ENCODE results near the gene SPIN2B. TPM values are rescaled to one million over a fixed set of nuclear protein-coding genes. Genes with fewer than 3 reads are reported as not detected.
"Not testable (repeated sequence)": the region's sequence is repeated elsewhere in the genome, so short reads cannot be mapped to it uniquely, and the experiment has no call there.

The SPIN2B gene
- total RNA-seq, 1 donor from 2014 or later = 4.2 TPM

- TF ChIP-seq CTCF (conservative IDR thresholded peaks at IDR 0.05; ENCODE audit: low read depth, low read length) = no peak
- DNase-seq (ENCODE audit: low read depth) = no peak
- H3K4me3 ChIP-seq (ENCODE audit: low read depth, low read length) = no peak overlapping the region
Observed at GRCh38 chrX:57104921-57105398, 16.4 kb downstream of the SPIN2B start.

GRCh38 chrX:57104406-57104805, 16.9 kb downstream of the SPIN2B start:
- no peak for DNase-seq (ENCODE audit: low read depth)
- no peak overlapping the region for H3K4me3 ChIP-seq (ENCODE audit: low read depth, low read length)
- TF ChIP-seq CTCF (conservative IDR thresholded peaks at IDR 0.05; ENCODE audit: low read depth, low read length) = no peak

- DNase-seq (ENCODE audit: low read depth) = no peak
- no peak overlapping the region for H3K4me3 ChIP-seq (ENCODE audit: low read depth, low read length)
- TF ChIP-seq CTCF (conservative IDR thresholded peaks at IDR 0.05; ENCODE audit: low read depth, low read length) = no peak
Observed at GRCh38 chrX:57103489-57103888, 17.9 kb downstream of the SPIN2B start.

GRCh38 chrX:57102918-57103317, 18.4 kb downstream of the SPIN2B start:
- not testable (repeated sequence) for H3K4me3 ChIP-seq (ENCODE audit: low read depth, low read length); DNase-seq (ENCODE audit: low read depth)

GRCh38 chrX:57083143-57083542, 38.2 kb downstream of the SPIN2B start:
- H3K4me3 ChIP-seq (ENCODE audit: low read depth, low read length) = no peak overlapping the region
- no peak for DNase-seq (ENCODE audit: low read depth)

GRCh38 chrX:57074458-57074857, 46.9 kb downstream of the SPIN2B start:
- no peak for TF ChIP-seq CTCF (conservative IDR thresholded peaks at IDR 0.05; ENCODE audit: low read depth, low read length)
- DNase-seq (ENCODE audit: low read depth) = no peak
- no peak overlapping the region for H3K4me3 ChIP-seq (ENCODE audit: low read depth, low read length)

More at GRCh38 chrX:57083143-57083542, 38.2 kb downstream of the SPIN2B start:
- TF ChIP-seq CTCF (conservative IDR thresholded peaks at IDR 0.05; ENCODE audit: low read depth, low read length) = no peak

GRCh38 chrX:57070185-57070984, 51.0 kb downstream of the SPIN2B start:
- no peak for DNase-seq (ENCODE audit: low read depth)
- H3K4me3 ChIP-seq (ENCODE audit: low read depth, low read length) = no peak overlapping the region
- TF ChIP-seq CTCF (conservative IDR thresholded peaks at IDR 0.05; ENCODE audit: low read depth, low read length) = no peak

Other genes with a start within 250 kb of the SPIN2B start
- 2.8 and 3.5 TPM in 2 replicates for gene SPIN3, start 126.0 kb downstream of the SPIN2B start, total RNA-seq
- 0.14 TPM in 1 of 2 replicates, not detected in the other for gene SPIN2A, start 15.8 kb upstream of the SPIN2B start, total RNA-seq
- 1.2 and 6.7 TPM in 2 replicates for gene FAAH2, start 165.2 kb upstream of the SPIN2B start, total RNA-seq